Mucosa of rectum (tissue), 2 donors: ENCODE measurements around the gene HOXA5.

ENCODE experiments used
- H3K27ac ChIP-seq, 2 donors: one replicate each; pipeline ENCODE4 v1.7.0; 2013; ENCODE audit warnings: inconsistent platforms in 2 of 2, low read depth in 2 of 2, low read length in 2 of 2
- H3K27me3 ChIP-seq, 2 donors: one replicate each; pipeline ENCODE4 v1.7.0; 2013; ENCODE audit warnings: low read length in 2 of 2; ENCODE audit not compliant: control insufficient read depth in 2 of 2, insufficient read depth in 2 of 2
- H3K36me3 ChIP-seq, 2 donors: one replicate each; pipeline ENCODE4 v1.7.0; 2013; ENCODE audit warnings: low read length in 2 of 2; ENCODE audit not compliant: control insufficient read depth in 2 of 2, insufficient read depth in 2 of 2
- H3K4me1 ChIP-seq, 2 donors: one replicate each; pipeline ENCODE4 v1.7.0; 2013; ENCODE audit warnings: low read length in 2 of 2, mild to moderate bottlenecking in 1 of 2; ENCODE audit not compliant: control insufficient read depth in 2 of 2, insufficient read depth in 2 of 2
- H3K4me3 ChIP-seq, 2 donors: one replicate each; pipeline ENCODE4 v1.7.0; 2013; ENCODE audit warnings: low read length in 2 of 2
- H3K9ac ChIP-seq, 2 donors: one replicate each; pipeline ENCODE4 v1.7.0; 2013; ENCODE audit warnings: low read length in 2 of 2, low read depth in 1 of 2, mild to moderate bottlenecking in 1 of 2
- H3K9me3 ChIP-seq, 2 donors: one replicate each; pipeline ENCODE4 v1.7.0; 2013; ENCODE audit warnings: low read length in 2 of 2; ENCODE audit not compliant: control insufficient read depth in 2 of 2
- donor health status: healthy.
- donor health status: Normal muscosa, but diverticular disease.

Gene HOXA5

DNA sequence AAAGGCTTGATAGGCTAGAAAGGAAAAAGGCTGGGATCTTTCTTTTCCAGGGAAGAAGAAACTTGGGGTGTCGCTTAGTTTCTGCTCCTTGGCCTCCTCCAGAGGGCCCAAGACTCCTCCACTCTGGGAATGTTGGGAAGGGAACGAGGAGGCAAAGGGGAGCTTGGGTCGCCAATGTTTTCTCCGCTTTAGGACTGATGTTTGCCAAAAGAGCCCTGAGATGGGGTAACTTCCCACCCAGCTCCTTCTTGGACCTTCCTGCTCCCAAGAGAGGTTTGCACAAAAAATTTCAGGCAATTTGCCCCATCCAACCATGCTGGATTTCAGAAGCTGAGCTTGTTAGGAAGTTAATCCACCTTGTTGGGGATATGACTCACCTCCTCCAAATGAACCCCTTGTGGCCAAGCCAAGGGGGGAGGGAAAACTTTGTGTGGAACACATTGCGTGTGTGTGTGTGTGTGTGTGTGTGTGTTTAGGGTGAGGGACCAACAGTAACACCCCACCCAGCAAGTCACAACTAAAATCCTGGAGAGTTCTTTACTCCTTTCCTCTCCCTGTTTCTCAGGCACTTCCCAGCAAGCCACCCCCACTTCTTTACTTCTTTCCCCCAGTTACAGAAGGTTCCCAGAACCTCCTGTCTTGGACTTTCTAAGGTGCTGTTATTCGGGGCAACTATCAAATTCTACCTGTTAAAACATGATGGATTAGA lies 32.3 kb downstream of the HOXA5 start:
- H3K4me3 ChIP-seq: peak overlapping the region in 1 of 2 donors; percentile 50
- peaks cover 60 to 70% of the 10 kb centered on the region in 2 donors for H3K4me1 ChIP-seq
- peak overlapping the region; percentile 10 to 41 for H3K9ac ChIP-seq
- no peaks in the 10 kb centered on the region for H3K27me3 ChIP-seq
- H3K9me3 ChIP-seq: no peaks in the 10 kb centered on the region
- peaks cover 3 to 8% of the 10 kb centered on the region in 2 donors for H3K36me3 ChIP-seq
- H3K27ac ChIP-seq: peak overlapping the region; percentile 73 to 79

DNA sequence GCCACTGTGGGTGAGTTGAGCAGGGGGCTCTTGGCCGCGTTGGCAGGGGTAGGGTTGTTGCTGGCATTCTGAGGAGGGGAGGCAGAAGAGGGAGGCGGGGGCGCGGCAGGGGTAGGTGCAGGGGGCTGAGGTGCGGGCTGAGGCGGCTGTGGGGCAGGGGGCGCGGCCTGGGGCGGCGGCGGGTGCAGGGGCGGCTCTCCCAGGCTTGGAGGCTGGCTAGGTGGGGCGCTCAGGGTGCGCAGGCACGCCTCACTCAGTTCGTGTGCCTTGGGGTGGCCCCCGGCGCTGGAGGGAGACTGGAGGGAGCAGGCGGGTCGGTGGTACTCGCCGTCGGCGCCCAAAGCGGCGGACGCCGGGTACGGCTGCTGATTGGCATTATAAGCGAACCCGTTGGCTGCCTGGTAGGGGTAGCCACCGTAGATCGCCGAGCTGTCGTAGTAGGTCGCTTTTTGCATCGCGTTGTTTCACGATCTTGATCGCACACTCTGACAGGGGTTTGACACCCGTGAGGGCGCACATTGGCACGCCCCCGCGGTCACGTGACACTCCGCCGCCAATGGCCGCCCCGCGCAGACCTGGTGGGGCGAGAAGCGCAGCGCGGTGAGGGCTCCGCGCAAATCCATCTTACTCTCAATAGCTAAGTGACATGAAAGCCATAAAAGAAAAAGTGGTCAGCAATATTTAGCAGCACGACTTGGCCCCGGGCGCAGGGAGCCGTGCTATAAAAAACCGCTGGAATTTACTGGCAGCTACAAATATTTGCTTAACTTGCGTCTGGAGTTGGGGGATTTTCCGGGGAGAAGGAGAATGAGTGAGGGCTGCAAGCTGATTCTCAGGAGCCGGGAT lies 33.1 kb downstream of the HOXA5 start:
- Histone ChIP-seq H3K27ac (peak overlapping the region; percentile 73 to 79), H3K27me3 (no peaks in the 10 kb centered on the region), H3K9me3 (no peaks in the 10 kb centered on the region), H3K4me1 (peaks cover 55 to 65% of the 10 kb centered on the region in 2 donors), H3K36me3 (peaks cover 3 to 8% of the 10 kb centered on the region in 2 donors), H3K9ac (peak overlapping the region in 1 of 2 donors; percentile 41), H3K4me3 (peak overlapping the region; percentile 4 to 50)

- H3K9me3 ChIP-seq: no peaks in the 10 kb centered on the region
- H3K36me3 ChIP-seq: peaks cover 3 to 8% of the 10 kb centered on the region in 2 donors
- H3K27ac ChIP-seq: peak overlapping the region; percentile 88 to 89
- H3K4me3 ChIP-seq: no peak overlapping the region
- no peaks in the 10 kb centered on the region for H3K27me3 ChIP-seq
- peak overlapping the region in 1 of 2 donors; percentile 2 for H3K9ac ChIP-seq
- peaks cover 48 to 59% of the 10 kb centered on the region in 2 donors for H3K4me1 ChIP-seq
These were observed 33.9 kb downstream of the HOXA5 start for GRCh38 chr7:27109466-27110185.

GRCh38 chr7:27108390-27109127 lies 34.9 kb downstream of the HOXA5 start:
- H3K27me3 ChIP-seq: no peaks in the 10 kb centered on the region
- peak overlapping the region; percentile 88 to 89 for H3K27ac ChIP-seq
- peak overlapping the region; percentile 52 to 58 for H3K4me3 ChIP-seq
- H3K4me1 ChIP-seq: peaks cover 44 to 59% of the 10 kb centered on the region in 2 donors
- H3K9ac ChIP-seq: peak overlapping the region; percentile 49 to 78
- H3K9me3 ChIP-seq: no peaks in the 10 kb centered on the region
- peaks cover 3 to 8% of the 10 kb centered on the region in 2 donors for H3K36me3 ChIP-seq

DNA sequence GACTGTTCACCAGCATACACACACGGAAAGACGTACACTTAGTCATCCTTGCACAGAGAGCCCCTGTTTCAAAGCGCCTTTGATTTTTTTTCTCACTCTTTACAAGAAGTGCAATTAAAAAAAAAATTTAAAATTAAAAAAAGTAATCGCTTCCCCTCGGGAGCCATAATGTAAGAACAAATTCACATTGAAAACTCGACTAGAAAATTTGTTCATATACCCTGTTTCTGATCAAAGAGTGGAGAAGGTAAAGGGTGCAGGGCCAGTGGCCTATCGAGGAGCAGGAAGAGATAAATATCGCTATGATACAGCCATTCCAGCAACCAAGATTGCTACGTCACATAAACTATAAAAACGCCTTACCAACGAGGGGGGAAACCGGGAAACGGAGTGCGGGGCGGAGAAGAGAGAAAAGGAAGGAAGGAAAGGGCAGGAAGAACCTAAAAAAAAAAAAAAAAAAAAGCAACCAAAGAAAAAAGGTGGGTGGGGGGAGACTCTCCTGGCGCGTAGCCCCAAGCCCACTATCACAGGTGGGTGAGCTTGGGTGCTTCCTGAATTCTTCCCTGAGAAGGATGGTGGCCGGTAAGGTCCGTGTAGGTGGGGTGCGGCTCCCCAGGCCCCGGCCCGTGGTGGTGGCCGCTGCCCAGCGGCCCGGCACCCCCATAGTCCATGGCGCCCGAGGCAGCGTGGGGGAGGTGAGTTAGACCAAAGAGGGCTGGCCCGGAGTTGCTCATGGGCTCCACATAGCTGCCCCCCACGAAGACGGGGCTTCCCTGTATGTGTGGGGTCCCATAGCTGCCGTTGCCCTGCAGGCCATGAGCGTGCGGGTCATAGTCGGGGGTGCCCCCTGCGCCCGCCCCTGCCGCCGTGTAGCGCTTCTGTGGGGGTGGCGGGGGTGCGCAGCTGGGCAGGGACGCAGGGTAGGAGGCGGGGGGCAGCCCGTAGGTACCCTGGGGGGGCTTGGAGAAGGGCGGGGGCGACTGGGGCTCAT lies 35.8 kb downstream of the HOXA5 start:
- Histone ChIP-seq H3K27ac (peak overlapping the region; percentile 88 to 89), H3K9ac (peak overlapping the region; percentile 49 to 78), H3K9me3 (no peaks in the 10 kb centered on the region)

GRCh38 chr7:27106901-27107240 lies 36.6 kb downstream of the HOXA5 start:
- no peaks in the 10 kb centered on the region for H3K27me3 ChIP-seq
- peak overlapping the region; percentile 60 to 78 for H3K9ac ChIP-seq
- H3K9me3 ChIP-seq: no peaks in the 10 kb centered on the region
- peaks cover 3 to 8% of the 10 kb centered on the region in 2 donors for H3K36me3 ChIP-seq
- peak overlapping the region; percentile 71 to 89 for H3K27ac ChIP-seq
- peaks cover 35 to 61% of the 10 kb centered on the region in 2 donors for H3K4me1 ChIP-seq
- H3K4me3 ChIP-seq: peak overlapping the region; percentile 62 to 63

More for the DNA sequence above, 35.8 kb downstream of the HOXA5 start:
- peaks cover 39 to 61% of the 10 kb centered on the region in 2 donors for H3K4me1 ChIP-seq
- H3K36me3 ChIP-seq: peaks cover 3 to 8% of the 10 kb centered on the region in 2 donors
- no peaks in the 10 kb centered on the region for H3K27me3 ChIP-seq
- peak overlapping the region; percentile 52 to 63 for H3K4me3 ChIP-seq

DNA sequence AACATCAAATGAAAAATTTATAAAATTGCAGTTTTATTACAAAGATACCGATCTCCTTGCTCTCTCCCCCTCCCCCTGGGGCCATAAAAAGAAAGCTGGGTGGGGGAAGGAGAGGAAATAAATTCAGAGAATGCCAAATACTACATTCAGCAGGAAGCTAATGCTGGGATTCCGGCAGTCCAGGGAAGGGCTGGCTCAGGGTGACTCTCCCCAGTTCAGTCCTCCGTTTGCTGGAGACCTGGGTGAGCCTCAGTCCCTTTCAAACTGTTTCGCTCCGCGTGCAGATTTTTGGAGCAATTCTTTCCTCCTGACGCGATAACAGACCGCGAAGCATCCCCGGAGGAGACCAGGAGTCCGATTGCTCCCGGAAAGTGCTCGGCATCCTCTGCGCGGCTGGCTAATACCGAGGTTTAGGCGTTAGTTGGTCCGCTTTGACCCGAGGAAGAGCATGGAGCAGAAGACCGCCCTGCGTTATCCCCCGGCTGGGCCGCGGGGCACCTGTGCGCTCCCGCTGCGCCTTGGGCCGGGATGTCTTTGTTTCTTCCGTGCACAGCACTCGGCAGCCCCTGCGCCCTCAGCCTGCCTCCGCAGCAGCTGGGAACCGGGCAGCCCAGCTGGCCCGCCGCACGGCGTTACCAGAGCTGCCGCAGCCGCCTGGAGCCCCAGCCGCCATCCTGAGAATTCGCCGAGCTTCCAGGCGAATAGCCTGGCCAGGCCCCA lies 37.1 kb downstream of the HOXA5 start:
- peaks cover 30 to 56% of the 10 kb centered on the region in 2 donors for H3K4me1 ChIP-seq

DNA sequence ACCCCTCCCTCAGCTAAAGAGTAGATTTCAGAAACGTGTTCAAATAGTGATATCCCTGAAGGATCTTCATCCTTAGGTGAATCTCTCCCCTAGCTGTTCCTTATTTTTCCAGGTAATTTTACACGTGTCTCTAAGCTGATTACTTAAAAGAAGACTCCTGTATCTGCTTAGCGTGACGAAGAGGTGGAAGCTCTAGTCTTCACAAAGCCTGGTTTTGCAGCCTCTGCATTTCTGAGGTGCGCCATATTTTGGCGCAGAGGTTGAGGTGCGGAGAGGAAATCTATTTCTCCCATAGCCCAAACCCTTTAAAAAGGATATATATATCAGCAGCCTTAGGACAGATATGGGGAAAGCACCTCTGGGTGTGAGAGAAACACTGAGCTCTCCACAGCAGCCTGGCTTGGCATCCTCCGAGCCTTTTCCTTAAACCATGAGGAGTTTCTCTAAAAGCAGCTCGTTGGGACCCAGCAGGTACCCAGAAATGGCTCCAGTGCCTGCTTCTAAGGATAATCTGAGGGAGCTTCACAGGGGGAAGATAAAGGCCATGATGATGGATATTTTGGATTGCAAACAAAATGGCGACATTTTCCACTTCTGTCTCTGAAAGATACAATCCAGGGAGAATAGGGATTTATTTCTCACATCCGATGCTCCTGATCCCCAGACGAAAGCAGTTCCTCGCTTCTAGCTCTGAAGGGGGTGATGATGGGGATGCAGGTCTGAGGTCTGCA lies 38.0 kb downstream of the HOXA5 start:
- H3K36me3 ChIP-seq: peaks cover 3 to 8% of the 10 kb centered on the region in 2 donors
- no peaks in the 10 kb centered on the region for H3K27me3 ChIP-seq
- peak overlapping the region; percentile 71 to 89 for H3K27ac ChIP-seq
- H3K9ac ChIP-seq: peak overlapping the region in 1 of 2 donors; percentile 78
- H3K4me1 ChIP-seq: peaks cover 24 to 55% of the 10 kb centered on the region in 2 donors
- H3K4me3 ChIP-seq: no peak overlapping the region
- H3K9me3 ChIP-seq: no peaks in the 10 kb centered on the region

More for the DNA sequence above, 37.1 kb downstream of the HOXA5 start:
- peak overlapping the region; percentile 62 to 63 for H3K4me3 ChIP-seq
- no peaks in the 10 kb centered on the region for H3K27me3 ChIP-seq
- H3K9ac ChIP-seq: peak overlapping the region; percentile 60 to 78
- H3K9me3 ChIP-seq: no peaks in the 10 kb centered on the region
- H3K27ac ChIP-seq: peak overlapping the region; percentile 71 to 89
- H3K36me3 ChIP-seq: peaks cover 3 to 8% of the 10 kb centered on the region in 2 donors
